Ishikawa (cell line): Measurements from ENCODE around the gene GXYLT1.

Source experiments
- CEBPB ChIP-seq: IDR thresholded peaks from 2 replicates; pipeline ENCODE4 v1.6.1; 2012
- EGR1 ChIP-seq: IDR thresholded peaks from 2 replicates; pipeline ENCODE4 v1.6.1; 2012
- EP300 ChIP-seq: IDR thresholded peaks from 2 replicates; pipeline ENCODE4 v1.6.1; 2012; ENCODE audit warnings: borderline replicate concordance
- FOXM1 ChIP-seq: IDR thresholded peaks from 2 replicates; pipeline ENCODE4 v1.6.1; 2012; ENCODE audit warnings: low read depth, borderline replicate concordance
- NFIC ChIP-seq: IDR thresholded peaks from 2 replicates; pipeline ENCODE4 v1.6.1; 2012
- RAD21 ChIP-seq: IDR thresholded peaks from 2 replicates; pipeline ENCODE4 v1.6.1; 2012; ENCODE audit warnings: low read depth
- TAF1 ChIP-seq: IDR thresholded peaks from 2 replicates; pipeline ENCODE4 v1.6.1; 2012; ENCODE audit warnings: low read depth, mild to moderate bottlenecking
- YY1 ChIP-seq: IDR thresholded peaks from 2 replicates; pipeline ENCODE4 v1.6.1; 2012; ENCODE audit warnings: low read depth
- ZBTB7A ChIP-seq: IDR thresholded peaks from 2 replicates; pipeline ENCODE4 v1.6.1; 2012; ENCODE audit warnings: low read depth
- TF ChIP-seq, protein P1 (sequence below): IDR thresholded peaks from 2 replicates; pipeline ENCODE4 v1.6.1; 2012; ENCODE audit warnings: low read depth, mild to moderate bottlenecking
- TF ChIP-seq, protein P2 (sequence below): IDR thresholded peaks from 2 replicates; pipeline ENCODE4 v1.6.1; 2012
- TF ChIP-seq, protein P3 (sequence below): IDR thresholded peaks from 2 replicates; pipeline ENCODE4 v1.6.1; 2012

DNA sequence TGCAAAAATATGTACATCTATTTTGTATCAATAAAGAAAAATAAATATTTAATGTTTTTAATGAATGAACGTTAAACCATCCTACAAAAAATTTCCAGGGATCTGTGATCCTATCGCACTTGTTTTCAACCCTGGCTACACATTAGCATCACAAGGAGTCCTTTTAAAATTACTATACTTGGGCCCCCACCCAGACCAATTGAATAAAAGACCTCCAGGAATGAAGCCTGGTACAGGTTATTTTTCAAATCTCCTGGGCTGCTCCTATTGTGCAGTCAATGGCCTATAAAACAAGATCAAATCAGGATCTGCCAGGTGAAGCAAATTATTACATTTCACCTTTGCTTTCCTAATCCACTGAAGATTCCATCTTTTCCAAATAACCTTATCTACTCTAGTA is 33.4 kb upstream of the GXYLT1 start:
- TF ChIP-seq, protein P1, sequence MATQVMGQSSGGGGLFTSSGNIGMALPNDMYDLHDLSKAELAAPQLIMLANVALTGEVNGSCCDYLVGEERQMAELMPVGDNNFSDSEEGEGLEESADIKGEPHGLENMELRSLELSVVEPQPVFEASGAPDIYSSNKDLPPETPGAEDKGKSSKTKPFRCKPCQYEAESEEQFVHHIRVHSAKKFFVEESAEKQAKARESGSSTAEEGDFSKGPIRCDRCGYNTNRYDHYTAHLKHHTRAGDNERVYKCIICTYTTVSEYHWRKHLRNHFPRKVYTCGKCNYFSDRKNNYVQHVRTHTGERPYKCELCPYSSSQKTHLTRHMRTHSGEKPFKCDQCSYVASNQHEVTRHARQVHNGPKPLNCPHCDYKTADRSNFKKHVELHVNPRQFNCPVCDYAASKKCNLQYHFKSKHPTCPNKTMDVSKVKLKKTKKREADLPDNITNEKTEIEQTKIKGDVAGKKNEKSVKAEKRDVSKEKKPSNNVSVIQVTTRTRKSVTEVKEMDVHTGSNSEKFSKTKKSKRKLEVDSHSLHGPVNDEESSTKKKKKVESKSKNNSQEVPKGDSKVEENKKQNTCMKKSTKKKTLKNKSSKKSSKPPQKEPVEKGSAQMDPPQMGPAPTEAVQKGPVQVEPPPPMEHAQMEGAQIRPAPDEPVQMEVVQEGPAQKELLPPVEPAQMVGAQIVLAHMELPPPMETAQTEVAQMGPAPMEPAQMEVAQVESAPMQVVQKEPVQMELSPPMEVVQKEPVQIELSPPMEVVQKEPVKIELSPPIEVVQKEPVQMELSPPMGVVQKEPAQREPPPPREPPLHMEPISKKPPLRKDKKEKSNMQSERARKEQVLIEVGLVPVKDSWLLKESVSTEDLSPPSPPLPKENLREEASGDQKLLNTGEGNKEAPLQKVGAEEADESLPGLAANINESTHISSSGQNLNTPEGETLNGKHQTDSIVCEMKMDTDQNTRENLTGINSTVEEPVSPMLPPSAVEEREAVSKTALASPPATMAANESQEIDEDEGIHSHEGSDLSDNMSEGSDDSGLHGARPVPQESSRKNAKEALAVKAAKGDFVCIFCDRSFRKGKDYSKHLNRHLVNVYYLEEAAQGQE, result no peak
- no peak for TF ChIP-seq CEBPB
- TF ChIP-seq YY1, result no peak
- TF ChIP-seq, protein P2, sequence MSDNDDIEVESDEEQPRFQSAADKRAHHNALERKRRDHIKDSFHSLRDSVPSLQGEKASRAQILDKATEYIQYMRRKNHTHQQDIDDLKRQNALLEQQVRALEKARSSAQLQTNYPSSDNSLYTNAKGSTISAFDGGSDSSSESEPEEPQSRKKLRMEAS, result no peak
- TF ChIP-seq, protein P3, sequence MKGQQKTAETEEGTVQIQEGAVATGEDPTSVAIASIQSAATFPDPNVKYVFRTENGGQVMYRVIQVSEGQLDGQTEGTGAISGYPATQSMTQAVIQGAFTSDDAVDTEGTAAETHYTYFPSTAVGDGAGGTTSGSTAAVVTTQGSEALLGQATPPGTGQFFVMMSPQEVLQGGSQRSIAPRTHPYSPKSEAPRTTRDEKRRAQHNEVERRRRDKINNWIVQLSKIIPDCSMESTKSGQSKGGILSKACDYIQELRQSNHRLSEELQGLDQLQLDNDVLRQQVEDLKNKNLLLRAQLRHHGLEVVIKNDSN, result no peak
- TF ChIP-seq NFIC, result no peak
- no peak for TF ChIP-seq EGR1
- TF ChIP-seq TAF1, result no peak
- no peak for TF ChIP-seq FOXM1
- no peak for TF ChIP-seq EP300
- no peak for TF ChIP-seq ZBTB7A
- TF ChIP-seq RAD21, result no peak
